ENCODE measurements around the gene BCAS1.

Gene BCAS1

GRCh38 chr20:54108326-54108642 lies 37.9 kb upstream of the BCAS1 start:
- no peak for TF ChIP-seq CTCF (IDR thresholded peaks at IDR 0.05; ENCODE audit: low read depth, low read length, missing control alignments)
- DNase-seq (ENCODE audit: extremely low read depth, low read depth): no peak
- no peak overlapping the region for H3K4me3 ChIP-seq (replicated peaks; ENCODE audit: low read depth, low read length)

GRCh38 chr20:54107600-54108325 lies 37.4 kb upstream of the BCAS1 start:
- no peak overlapping the region for H3K4me3 ChIP-seq (replicated peaks; ENCODE audit: low read depth, low read length)
- TF ChIP-seq CTCF (IDR thresholded peaks at IDR 0.05; ENCODE audit: low read depth, low read length, missing control alignments): no peak
- no peak for DNase-seq (ENCODE audit: extremely low read depth, low read depth)

- H3K4me3 ChIP-seq (replicated peaks; ENCODE audit: low read depth, low read length): no peak overlapping the region
- no peak for DNase-seq (ENCODE audit: extremely low read depth, low read depth)
- no peak for TF ChIP-seq CTCF (IDR thresholded peaks at IDR 0.05; ENCODE audit: low read depth, low read length, missing control alignments)
Observed at GRCh38 chr20:54107181-54107580, 36.8 kb upstream of the BCAS1 start.

GRCh38 chr20:54106162-54106561 lies 35.8 kb upstream of the BCAS1 start:
- TF ChIP-seq CTCF (IDR thresholded peaks at IDR 0.05; ENCODE audit: low read depth, low read length, missing control alignments): no peak
- H3K4me3 ChIP-seq (replicated peaks; ENCODE audit: low read depth, low read length): no peak overlapping the region
- no peak for DNase-seq (ENCODE audit: extremely low read depth, low read depth)

- no peak for DNase-seq (ENCODE audit: extremely low read depth, low read depth)
- no peak for TF ChIP-seq CTCF (IDR thresholded peaks at IDR 0.05; ENCODE audit: low read depth, low read length, missing control alignments)
- H3K4me3 ChIP-seq (replicated peaks; ENCODE audit: low read depth, low read length): no peak overlapping the region
Observed at GRCh38 chr20:54105653-54106052, 35.3 kb upstream of the BCAS1 start.

- DNase-seq (ENCODE audit: extremely low read depth, low read depth): no peak
- no peak for TF ChIP-seq CTCF (IDR thresholded peaks at IDR 0.05; ENCODE audit: low read depth, low read length, missing control alignments)
- H3K4me3 ChIP-seq (replicated peaks; ENCODE audit: low read depth, low read length): no peak overlapping the region
Observed at GRCh38 chr20:54104781-54105180, 34.4 kb upstream of the BCAS1 start.

Data from HFF-Myc (cell line).